GM12878 (cell line): Measurements from ENCODE around the gene EMILIN2. TPM values are rescaled to one million over a fixed set of nuclear protein-coding genes. Genes with fewer than 3 reads are reported as not detected.

Experiments
- ATAC-seq: fragments of 200-7000 bp; cut with Tn5 transposase; 3 replicates; pipeline ENCODE4 v1.9.1; 2020; ENCODE audit warnings: mild to moderate bottlenecking, moderate library complexity
- BruUV-seq: library from RNA; stranded (reverse); fragments of 400-500 nt; replicated peaks from 2 replicates; lab custom pipeline; 2021; lab: Mats Ljungman, UMichigan
- CTCF ChIA-PET: fragments of 300-600 bp; sonication (Branson Sonifier 250); formaldehyde crosslinking; extraction: SDS; loops from one replicate; lab custom pipeline; 2021; ENCODE audit warnings: inconsistent platforms; lab: Yijun Ruan, JAX
- POLR2A ChIA-PET: fragments of 350-600 bp; formaldehyde crosslinking; extraction: SDS; loops from one replicate; lab custom pipeline; 2021; ENCODE audit warnings: inconsistent platforms; lab: Charles Lee
- RAD21 ChIA-PET: fragments of 300-600 bp; sonication (Branson Sonifier 250); formaldehyde crosslinking; loops from one replicate; lab custom pipeline; 2023; ENCODE audit warnings: antibody characterized with exemption; ENCODE audit not compliant: unreplicated experiment; lab: Charles Lee
- SMC1A ChIA-PET: fragments of 300-600 bp; sonication (Branson Sonifier 250); formaldehyde crosslinking; loops from one replicate; lab custom pipeline; 2023; ENCODE audit not compliant: unreplicated experiment, uncharacterized antibody; lab: Charles Lee
- DNase-seq: peaks from one replicate; pipeline ENCODE4 v3.0.0-alpha.2; 2011; ENCODE audit warnings: low read depth, low spot score
- FAIRE-seq: peaks from 3 replicates; lab custom pipeline; 2011; peaks lifted over from hg19 to GRCh38; lab: Jason Lieb, UNC
- H2AFZ ChIP-seq: 2 replicates; pipeline ENCODE4 v1.6.0; 2011; ENCODE audit warnings: low read depth, low read length, control low read depth; ENCODE audit not compliant: control insufficient read depth
- H3K27ac ChIP-seq: 2 replicates; pipeline ENCODE4 v1.5.1; 2011; ENCODE audit warnings: control low read depth; ENCODE audit not compliant: control insufficient read depth, insufficient read depth
- H3K27me3 ChIP-seq, 2 experiments: replicated peaks in 1 of 2; 2 replicates each; pipeline versions ENCODE4 v1.6.0 to v1.6.1; 2011; ENCODE audit warnings: low read length in 1 of 2; ENCODE audit not compliant: control insufficient read depth in 2 of 2, insufficient read depth in 2 of 2
- H3K36me3 ChIP-seq, 2 experiments: 2 replicates each; pipeline ENCODE4 v1.5.1; 2011; ENCODE audit warnings: low read length in 1 of 2; ENCODE audit not compliant: control insufficient read depth in 2 of 2, insufficient read depth in 2 of 2
- H3K4me1 ChIP-seq: 2 replicates; pipeline ENCODE4 v1.6.1; 2011; ENCODE audit warnings: mild to moderate bottlenecking, low read length, moderate library complexity, mixed read lengths; ENCODE audit not compliant: control insufficient read depth, insufficient read depth
- H3K4me2 ChIP-seq: 2 replicates; pipeline ENCODE4 v1.6.0; 2011; ENCODE audit warnings: control low read depth; ENCODE audit not compliant: control insufficient read depth, insufficient read depth
- H3K4me3 ChIP-seq: fragments of 200-600 bp; sonication (generic); 2 replicates; pipeline ENCODE4 v1.5.1; 2016
- H3K79me2 ChIP-seq: 2 replicates; pipeline ENCODE4 v1.6.0; 2011; ENCODE audit warnings: low read length; ENCODE audit not compliant: control insufficient read depth, insufficient read depth
- H3K9ac ChIP-seq: 2 replicates; pipeline ENCODE4 v1.8.0; 2011; ENCODE audit warnings: low read length, control low read depth, mixed read lengths; ENCODE audit not compliant: control insufficient read depth, insufficient read depth
- H3K9me3 ChIP-seq: replicated peaks from 3 replicates; pipeline ENCODE4 v1.5.1; 2011; ENCODE audit warnings: mild to moderate bottlenecking, low read length; ENCODE audit not compliant: control insufficient read depth, insufficient read depth
- H4K20me1 ChIP-seq: 2 replicates; pipeline ENCODE4 v1.6.0; 2011; ENCODE audit not compliant: control insufficient read depth, insufficient read depth
- BHLHE40 ChIP-seq, 2 experiments: fragments of 450-650 bp in 1 of 2; IDR thresholded peaks; 2 replicates each; pipeline ENCODE4 v1.6.1; 2011 to 2017; ENCODE audit warnings: low read depth in 2 of 2, borderline replicate concordance in 1 of 2, improper control_type of control experiment in 1 of 2, low read length in 1 of 2, mild to moderate bottlenecking in 1 of 2
- CEBPZ ChIP-seq: fragments of 150-350 bp; IDR thresholded peaks from 2 replicates; pipeline ENCODE4 v1.6.1; 2016; ENCODE audit warnings: low read depth, low read length
- MTA2 ChIP-seq: fragments of 450-650 bp; IDR thresholded peaks from 2 replicates; pipeline ENCODE4 v1.6.1; 2016; ENCODE audit warnings: low read depth, mild to moderate bottlenecking, moderate library complexity
- POLR2A ChIP-seq: IDR thresholded peaks from 2 replicates; pipeline ENCODE4 v1.6.1; 2011; ENCODE audit warnings: low read depth, mild to moderate bottlenecking, low read length
- SIN3A ChIP-seq: IDR thresholded peaks from 2 replicates; pipeline ENCODE4 v1.6.1; 2012; ENCODE audit warnings: low read depth, low read length, improper control_type of control experiment
- WGBS: methylation state at CpG from one replicate; pipeline ENCODE4 v1.1.6; 2016; ENCODE audit warnings: low lambda C conversion rate; ENCODE audit not compliant: insufficient replicate concordance, insufficient coverage; ENCODE audit errors: missing lambda C conversion rate; 5-methylcytosine and 5-hydroxymethylcytosine counted together
- in situ Hi-C: fragments of 300-500 bp; cut with MboI; formaldehyde crosslinking; loops from 9 replicates; pipeline ENCODE4 v1.14.3; 2018; ENCODE audit warnings: mixed read lengths
- intact Hi-C: fragments of 100-400 bp; cut with micrococcal nuclease; formaldehyde crosslinking; loops from one replicate; pipeline ENCODE4 v1.14.2; 2022; ENCODE audit not compliant: unreplicated experiment
- polyA plus RNA-seq, 11 experiments: library from polyadenylated mRNA; depleted of rRNA in 4 of 11; unstranded in 6 of 11; stranded (reverse) in 5 of 11; fragments of >200 nt; fragmentation: Nextera tagmentation in 4 of 11; fragmentation: Illumina TruSeq in 1 of 11; extraction: Ambion mirVana in 4 of 11; extraction: Trizol in 1 of 11; gene quantifications; 1 replicate in 1 of 11; 2 replicates in 10 of 11; pipeline versions ENCODE4 v1.2.1 to v1.2.3, GENCODE V29; 2011 to 2016; ENCODE audit warnings: inconsistent platforms in 2 of 11, missing spikeins in 2 of 11, low read depth in 1 of 11
- total RNA-seq, 4 experiments: library from RNA; depleted of rRNA in 3 of 4; stranded (reverse); fragments of >200 nt in 3 of 4; fragmentation: Illumina TruSeq in 1 of 4; extraction: Trizol in 1 of 4; gene quantifications; 2 replicates each; pipeline versions ENCODE4 v1.2.1 to v1.2.3, GENCODE V29; 2013 to 2021
- TF ChIP-seq, protein P1 (sequence below): IDR thresholded peaks from 2 replicates; pipeline ENCODE4 v1.6.1; 2011; ENCODE audit warnings: low read depth, mild to moderate bottlenecking, low read length, moderate library complexity, borderline replicate concordance; ENCODE audit errors: extremely low read depth

Gene EMILIN2
- total and polyA plus RNA-seq, 10 of the 15 experiments (the other 5 are each of a cell fraction or from before 2014, with no cell fraction given) = 0.58 to 18.4 (median 5.9) TPM

DNA sequence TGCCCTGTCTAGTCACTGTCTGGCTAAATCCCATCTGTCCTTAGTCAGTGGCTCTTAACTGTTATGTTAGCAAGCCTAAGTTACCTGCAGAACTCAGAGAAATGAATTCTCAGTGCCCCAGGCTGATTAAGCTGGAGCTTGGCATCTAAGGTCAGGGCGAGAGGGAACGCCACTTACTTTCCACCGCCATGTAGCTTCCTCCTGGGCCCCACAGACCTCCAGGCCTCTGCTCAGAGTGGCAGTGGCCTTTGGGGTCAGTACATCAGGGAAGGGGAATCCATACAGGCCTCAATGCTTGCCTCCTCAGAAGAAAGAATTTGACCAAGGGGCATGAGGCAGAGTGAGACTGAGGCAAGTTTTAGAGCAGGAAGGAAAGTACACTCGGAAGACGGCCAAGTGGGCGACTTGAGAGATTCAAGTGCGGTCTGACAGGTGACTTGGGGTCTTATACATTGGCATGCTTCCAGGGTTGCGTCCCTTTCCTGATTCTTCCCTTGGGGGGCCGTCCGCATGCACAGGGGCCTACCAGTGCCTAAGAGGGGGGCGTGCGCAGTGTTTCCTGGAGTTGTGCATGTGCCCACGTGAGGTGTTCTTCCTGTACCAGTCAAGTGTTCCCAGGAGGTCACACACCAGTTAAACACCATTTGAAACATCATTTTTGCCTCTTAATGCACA, 64.1 kb downstream of the EMILIN2 start:
- TF ChIP-seq CEBPZ (no peak), MTA2 (no peak), BHLHE40 (IDR thresholded peaks at IDR 0.05; ENCODE audit: borderline replicate concordance in 1 of 2, low read depth in 2 of 2, low read length in 1 of 2) (no peak), POLR2A (no peak), SIN3A (no peak)
- TF ChIP-seq, protein P1, sequence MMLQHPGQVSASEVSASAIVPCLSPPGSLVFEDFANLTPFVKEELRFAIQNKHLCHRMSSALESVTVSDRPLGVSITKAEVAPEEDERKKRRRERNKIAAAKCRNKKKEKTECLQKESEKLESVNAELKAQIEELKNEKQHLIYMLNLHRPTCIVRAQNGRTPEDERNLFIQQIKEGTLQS = no peak
- TF ChIP-seq, all 136 proteins: peak for 0
- no TSS peak for BruUV-seq
- ChIA-PET POLR2A (no interaction called here), RAD21 (no interaction called here), SMC1A (no interaction called here), CTCF (no interaction called here)
- FAIRE-seq (no peak), DNase-seq (no peak), ATAC-seq (no peak)
- intact Hi-C loops = no loop called here
- no peaks in the 10 kb centered on the region for H3K9me3 ChIP-seq
- no peaks in the 10 kb centered on the region for H4K20me1 ChIP-seq
- H3K4me3 ChIP-seq = no peak overlapping the region
- H3K27ac ChIP-seq = no peak overlapping the region
- peaks cover 14% of the 10 kb centered on the region for H3K79me2 ChIP-seq
- 82% methylated on average over 13 of the region's 13 CpGs for WGBS
- H3K27me3 ChIP-seq = no peaks in the 10 kb centered on the region
- no peak overlapping the region for H3K4me2 ChIP-seq
- no peak overlapping the region for H2AFZ ChIP-seq
- H3K9ac ChIP-seq = no peak overlapping the region
- H3K36me3 ChIP-seq = peaks cover 9 to 18% of the 10 kb centered on the region in 2 experiments
- no peaks in the 10 kb centered on the region; the same call in 1 of the 2 replicates for H3K4me1 ChIP-seq
- in situ Hi-C loops = no loop called here
